DND-41 (cell line): ENCODE results near the gene AJM1.
A peak's percentile ranks its signal among the peaks of the same experiment; 100 is the strongest.

ENCODE experiments used
- ATAC-seq: fragments of 200-7000 bp; cut with Tn5 transposase; 3 replicates; pipeline ENCODE4 v1.9.1; 2021; ENCODE audit warnings: low read depth; ENCODE audit not compliant: insufficient read depth
- DNase-seq: peaks from one replicate; pipeline ENCODE4 v3.0.0-alpha.2; 2020
- H2AFZ ChIP-seq: 2 replicates; pipeline ENCODE4 v1.6.0; 2012; ENCODE audit warnings: low read depth, low read length
- H3K27ac ChIP-seq: 2 replicates; pipeline ENCODE4 v1.5.1; 2012; ENCODE audit warnings: low read length, inconsistent platforms
- H3K27me3 ChIP-seq: fragments of 200-600 bp; sonication (generic); 2 replicates; pipeline ENCODE4 v1.6.0; 2012; ENCODE audit warnings: low read length, mild to moderate bottlenecking, inconsistent platforms; ENCODE audit not compliant: insufficient read depth, poor library complexity
- H3K36me3 ChIP-seq: 2 replicates; pipeline ENCODE4 v1.5.1; 2012; ENCODE audit warnings: low read length, inconsistent platforms; ENCODE audit not compliant: insufficient read depth
- H3K4me1 ChIP-seq: 2 replicates; pipeline ENCODE4 v1.5.1; 2012; ENCODE audit warnings: mild to moderate bottlenecking, low read length; ENCODE audit not compliant: insufficient read depth
- H3K4me2 ChIP-seq: 2 replicates; pipeline ENCODE4 v1.6.0; 2012; ENCODE audit warnings: mild to moderate bottlenecking, moderate library complexity, low read length, inconsistent platforms; ENCODE audit not compliant: insufficient read depth
- H3K4me3 ChIP-seq, 2 experiments: fragments of 200-600 bp in 1 of 2; shearing (Covaris generic) in 1 of 2; 2 replicates each; pipeline ENCODE4 v1.5.1; 2012 to 2016; ENCODE audit warnings: inconsistent platforms in 2 of 2, low read length in 2 of 2, mild to moderate bottlenecking in 2 of 2, low read depth in 1 of 2, moderate library complexity in 1 of 2
- H3K79me2 ChIP-seq: 2 replicates; pipeline ENCODE4 v1.6.0; 2012; ENCODE audit warnings: low read length, inconsistent platforms; ENCODE audit not compliant: insufficient read depth
- H3K9ac ChIP-seq: 2 replicates; pipeline ENCODE4 v1.6.0; 2012; ENCODE audit warnings: low read depth, mild to moderate bottlenecking, inconsistent platforms, low read length, moderate library complexity
- H3K9me3 ChIP-seq: 2 replicates; pipeline ENCODE4 v1.5.1; 2012; ENCODE audit warnings: low read length, moderate library complexity, mild to moderate bottlenecking, inconsistent platforms; ENCODE audit not compliant: insufficient read depth, severe bottlenecking
- H4K20me1 ChIP-seq: 2 replicates; pipeline ENCODE4 v1.6.0; 2012; ENCODE audit warnings: low read length; ENCODE audit not compliant: insufficient read depth
- EZH2 ChIP-seq: IDR thresholded peaks from 3 replicates; pipeline ENCODE4 v1.6.1; 2012; ENCODE audit warnings: borderline replicate concordance, low read depth, mild to moderate bottlenecking, moderate library complexity, low read length, inconsistent platforms; ENCODE audit not compliant: severe bottlenecking
- TF ChIP-seq, protein P1 (sequence below): IDR thresholded peaks from 2 replicates; pipeline ENCODE4 v1.5.1; 2012; ENCODE audit warnings: borderline replicate concordance, low read length, moderate library complexity, mild to moderate bottlenecking; ENCODE audit not compliant: poor library complexity, severe bottlenecking; ENCODE audit errors: extremely low read depth

Gene AJM1

DNA sequence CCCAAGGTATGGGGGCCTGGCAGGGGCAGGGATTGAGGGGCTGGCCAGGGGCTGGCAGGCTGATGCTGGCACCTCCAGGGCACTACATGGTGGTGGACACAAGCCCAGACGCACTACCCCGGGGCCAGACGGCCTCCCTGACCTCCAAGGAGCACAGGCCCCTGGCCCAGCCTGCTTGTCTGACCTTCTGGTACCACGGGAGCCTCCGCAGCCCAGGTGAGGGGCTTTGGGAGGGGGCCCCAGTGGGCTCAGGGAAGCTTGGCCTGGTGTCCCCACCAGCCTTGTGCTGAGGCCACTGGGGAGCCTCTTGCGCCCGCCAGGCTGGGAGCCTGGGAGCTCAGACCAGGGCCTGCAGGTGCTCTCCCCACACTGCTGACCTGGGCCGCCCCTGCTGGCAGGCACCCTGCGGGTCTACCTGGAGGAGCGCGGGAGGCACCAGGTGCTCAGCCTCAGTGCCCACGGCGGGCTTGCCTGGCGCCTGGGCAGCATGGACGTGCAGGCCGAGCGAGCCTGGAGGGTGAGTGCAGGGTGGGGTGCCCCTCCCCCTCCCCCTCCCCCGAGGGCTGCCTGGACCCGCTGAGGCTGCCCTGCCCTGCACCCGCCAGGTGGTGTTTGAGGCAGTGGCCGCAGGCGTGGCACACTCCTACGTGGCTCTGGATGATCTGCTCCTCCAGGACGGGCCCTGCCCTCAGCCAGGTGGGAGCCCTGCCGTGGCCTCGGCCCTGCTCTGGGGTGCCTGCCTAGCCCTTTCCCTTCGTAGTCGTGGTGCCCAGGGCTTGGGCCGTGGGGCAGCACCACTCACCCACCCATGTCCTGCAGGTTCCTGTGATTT, 15.5 kb downstream of the AJM1 start:
- H3K4me3 ChIP-seq = no peak overlapping the region
- no peak overlapping the region for H3K4me2 ChIP-seq
- H3K4me1 ChIP-seq = no peaks in the 10 kb centered on the region
- peaks cover 11% of the 10 kb centered on the region for H4K20me1 ChIP-seq
- TF ChIP-seq, protein P1, sequence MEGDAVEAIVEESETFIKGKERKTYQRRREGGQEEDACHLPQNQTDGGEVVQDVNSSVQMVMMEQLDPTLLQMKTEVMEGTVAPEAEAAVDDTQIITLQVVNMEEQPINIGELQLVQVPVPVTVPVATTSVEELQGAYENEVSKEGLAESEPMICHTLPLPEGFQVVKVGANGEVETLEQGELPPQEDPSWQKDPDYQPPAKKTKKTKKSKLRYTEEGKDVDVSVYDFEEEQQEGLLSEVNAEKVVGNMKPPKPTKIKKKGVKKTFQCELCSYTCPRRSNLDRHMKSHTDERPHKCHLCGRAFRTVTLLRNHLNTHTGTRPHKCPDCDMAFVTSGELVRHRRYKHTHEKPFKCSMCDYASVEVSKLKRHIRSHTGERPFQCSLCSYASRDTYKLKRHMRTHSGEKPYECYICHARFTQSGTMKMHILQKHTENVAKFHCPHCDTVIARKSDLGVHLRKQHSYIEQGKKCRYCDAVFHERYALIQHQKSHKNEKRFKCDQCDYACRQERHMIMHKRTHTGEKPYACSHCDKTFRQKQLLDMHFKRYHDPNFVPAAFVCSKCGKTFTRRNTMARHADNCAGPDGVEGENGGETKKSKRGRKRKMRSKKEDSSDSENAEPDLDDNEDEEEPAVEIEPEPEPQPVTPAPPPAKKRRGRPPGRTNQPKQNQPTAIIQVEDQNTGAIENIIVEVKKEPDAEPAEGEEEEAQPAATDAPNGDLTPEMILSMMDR = no peak
- no peak for TF ChIP-seq EZH2
- ATAC-seq = no peak
- no peaks in the 10 kb centered on the region for H3K9me3 ChIP-seq
- H2AFZ ChIP-seq = no peak overlapping the region
- H3K27me3 ChIP-seq = no peaks in the 10 kb centered on the region
- H3K79me2 ChIP-seq = no peaks in the 10 kb centered on the region
- no peak overlapping the region for H3K9ac ChIP-seq
- H3K27ac ChIP-seq = no peak overlapping the region
- no peak for DNase-seq
- peaks cover 25% of the 10 kb centered on the region for H3K36me3 ChIP-seq

DNA sequence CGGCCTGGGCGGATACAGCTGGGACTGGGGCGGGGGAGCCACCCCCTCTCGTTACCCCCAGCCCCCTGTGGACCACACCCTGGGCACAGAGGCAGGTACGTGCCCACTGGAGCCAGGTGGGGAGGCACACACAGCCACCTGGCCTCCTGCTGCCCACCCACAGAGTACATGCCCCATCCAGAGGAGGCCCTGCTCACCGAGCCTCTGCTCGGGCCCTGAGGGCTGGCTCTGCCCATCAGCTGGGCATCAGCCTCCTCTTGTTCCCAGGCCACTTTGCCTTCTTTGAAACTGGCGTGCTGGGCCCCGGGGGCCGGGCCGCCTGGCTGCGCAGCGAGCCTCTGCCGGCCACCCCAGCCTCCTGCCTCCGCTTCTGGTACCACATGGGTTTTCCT, 16.2 kb downstream of the AJM1 start:
- no peak overlapping the region for H3K9ac ChIP-seq

DNA sequence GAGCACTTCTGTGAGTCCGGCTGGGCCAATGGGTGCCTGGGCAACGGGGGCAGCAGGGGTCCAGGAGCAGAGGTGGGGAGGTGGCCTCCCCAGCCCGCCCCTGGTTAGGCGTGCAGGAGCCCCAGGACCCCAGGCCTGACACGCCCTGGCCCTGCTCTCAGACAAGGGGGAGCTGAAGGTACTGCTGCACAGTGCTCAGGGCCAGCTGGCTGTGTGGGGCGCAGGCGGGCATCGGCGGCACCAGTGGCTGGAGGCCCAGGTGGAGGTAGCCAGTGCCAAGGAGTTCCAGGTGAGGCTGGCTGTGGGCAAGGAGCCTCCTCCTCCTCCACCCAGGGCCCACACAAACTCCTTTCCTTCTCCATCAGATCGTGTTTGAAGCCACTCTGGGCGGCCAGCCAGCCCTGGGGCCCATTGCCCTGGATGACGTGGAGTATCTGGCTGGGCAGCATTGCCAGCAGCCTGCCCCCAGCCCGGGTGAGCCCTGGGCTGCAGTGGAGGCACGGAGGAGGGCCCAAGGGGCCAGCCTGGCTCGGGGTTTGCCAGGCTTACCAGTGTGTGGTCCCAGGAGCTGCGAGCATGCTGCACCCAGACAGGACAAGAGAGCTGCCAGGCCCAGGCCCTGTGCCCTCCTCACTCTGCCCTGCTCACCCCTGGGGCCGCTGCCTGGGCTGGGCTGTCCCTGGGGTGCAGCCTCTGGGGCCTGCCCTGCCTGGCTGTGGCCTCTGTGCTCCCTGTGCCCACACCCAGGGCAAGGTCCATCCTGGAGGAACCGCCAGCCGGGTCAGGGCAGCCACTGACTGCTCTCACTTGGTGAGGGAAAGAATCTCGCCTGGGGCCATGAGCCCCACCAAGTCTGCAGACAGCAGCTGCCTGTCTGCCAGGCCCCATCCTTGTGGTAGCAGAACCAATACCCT, 16.8 kb downstream of the AJM1 start:
- Histone ChIP-seq H3K27me3 (no peaks in the 10 kb centered on the region), H3K4me1 (peaks cover 4% of the 10 kb centered on the region; the same call in 1 of the 2 replicates), H3K9me3 (no peaks in the 10 kb centered on the region), H2AFZ (no peak overlapping the region), H3K9ac (no peak overlapping the region), H3K36me3 (peaks cover 37% of the 10 kb centered on the region), H3K79me2 (peaks cover 7% of the 10 kb centered on the region), H3K4me2 (no peak overlapping the region), H4K20me1 (peaks cover 21% of the 10 kb centered on the region), H3K4me3 (no peak overlapping the region), H3K27ac (no peak overlapping the region)
- no peak for DNase-seq
- TF ChIP-seq EZH2 = no peak
- TF ChIP-seq, protein P1 = no peak
- peak; percentile 11; the same call in 1 of the 3 replicates for ATAC-seq

More for the DNA sequence above, 16.2 kb downstream of the AJM1 start:
- H3K27ac ChIP-seq = no peak overlapping the region
- H3K27me3 ChIP-seq = no peaks in the 10 kb centered on the region
- no peak overlapping the region for H3K4me3 ChIP-seq
- ATAC-seq (no peak), DNase-seq (no peak)
- no peaks in the 10 kb centered on the region for H3K4me1 ChIP-seq
- H4K20me1 ChIP-seq = peaks cover 16% of the 10 kb centered on the region
- H3K36me3 ChIP-seq = peaks cover 31% of the 10 kb centered on the region
- H3K4me2 ChIP-seq = no peak overlapping the region
- TF ChIP-seq EZH2 = no peak
- TF ChIP-seq, protein P1 = no peak
- no peaks in the 10 kb centered on the region for H3K9me3 ChIP-seq
- H3K79me2 ChIP-seq = peaks cover under 1% of the 10 kb centered on the region; the same call in 1 of the 2 replicates
- no peak overlapping the region for H2AFZ ChIP-seq
